HepG2 (cell line): Measurements from ENCODE around the gene CRIP1. TPM values are rescaled to one million over a fixed set of nuclear protein-coding genes. Genes with fewer than 3 reads are reported as not detected.

Experiments used
- AHR ChIP-seq: IDR thresholded peaks from 2 replicates; pipeline ENCODE4 v1.6.1; 2018; ENCODE audit warnings: missing genetic modification reagents, missing compliant biosample characterization
- ARID5B ChIP-seq: IDR thresholded peaks from 2 replicates; pipeline ENCODE4 v1.4.0; 2020; ENCODE audit warnings: mild to moderate bottlenecking, missing genetic modification reagents
- BCL6 ChIP-seq: IDR thresholded peaks from 2 replicates; pipeline ENCODE4 v1.6.1; 2016; ENCODE audit warnings: missing genetic modification reagents, missing compliant biosample characterization
- HOXA7 ChIP-seq: sonication (generic); formaldehyde crosslinking; IDR thresholded peaks from 2 replicates; pipeline ENCODE4 v1.8.1; 2022; ENCODE audit warnings: mild to moderate bottlenecking, missing genetic modification reagents, moderate library complexity
- NFYB ChIP-seq: sonication (generic); formaldehyde crosslinking; IDR thresholded peaks from 2 replicates; pipeline ENCODE4 v1.4.0; 2020; ENCODE audit warnings: missing genetic modification reagents
- NR2F6 ChIP-seq, 2 experiments: IDR thresholded peaks; 2 replicates each; pipeline ENCODE4 v1.6.1; 2016; ENCODE audit warnings: antibody characterized with exemption in 1 of 2, mild to moderate bottlenecking in 1 of 2
- TCF12 ChIP-seq, 2 experiments: fragments of 450-650 bp in 1 of 2; sonication (generic) in 1 of 2; formaldehyde crosslinking in 1 of 2; IDR thresholded peaks; 2 replicates each; pipeline versions ENCODE4 v1.6.1 to v1.8.0; 2017 to 2022; ENCODE audit warnings: antibody characterized with exemption in 1 of 2, mild to moderate bottlenecking in 1 of 2, missing genetic modification reagents in 1 of 2, moderate library complexity in 1 of 2
- ZBTB4 ChIP-seq: sonication (generic); formaldehyde crosslinking; IDR thresholded peaks from 2 replicates; pipeline ENCODE4 v1.4.0; 2020; ENCODE audit warnings: missing genetic modification reagents, mild to moderate bottlenecking, borderline replicate concordance
- ZGPAT ChIP-seq: IDR thresholded peaks from 2 replicates; pipeline ENCODE4 v1.6.1; 2016; ENCODE audit warnings: mild to moderate bottlenecking
- ZKSCAN1 ChIP-seq: fragments of 150-350 bp; IDR thresholded peaks from 2 replicates; pipeline ENCODE4 v1.6.1; 2014; ENCODE audit warnings: low read length
- ZNF280B ChIP-seq: sonication (generic); formaldehyde crosslinking; IDR thresholded peaks from 2 replicates; pipeline ENCODE4 v1.5.0; 2020; ENCODE audit warnings: missing genetic modification reagents, mild to moderate bottlenecking, borderline replicate concordance
- ZNF431 ChIP-seq: sonication (generic); formaldehyde crosslinking; IDR thresholded peaks from 2 replicates; pipeline ENCODE4 v1.9.0; 2022; ENCODE audit warnings: missing genetic modification reagents, low read depth, mild to moderate bottlenecking, borderline replicate concordance
- polyA plus RNA-seq, 8 experiments: library from polyadenylated mRNA; depleted of rRNA in 3 of 8; stranded (reverse) in 7 of 8; unstranded in 1 of 8; fragments of >200 nt; fragmentation: Illumina TruSeq in 4 of 8; extraction: Trizol in 4 of 8; gene quantifications; 2 replicates each; pipeline versions ENCODE4 v1.2.1 to v1.2.3, GENCODE V29; 2011 to 2016; ENCODE audit warnings: low read depth in 4 of 8, missing spikeins in 1 of 8, mixed read lengths in 1 of 8; ENCODE audit not compliant: insufficient read depth in 1 of 8
- total RNA-seq, 5 experiments: library from RNA; depleted of rRNA; stranded (reverse); fragments of >200 nt; fragmentation: Illumina TruSeq; extraction: Trizol; gene quantifications; 2 replicates each; pipeline ENCODE4 v1.2.3, GENCODE V29; 2016; ENCODE audit warnings: low read depth in 1 of 5

Gene CRIP1
- total and polyA plus RNA-seq, 2 of the 13 experiments (the other 11 are each of a cell fraction or from before 2014, with no cell fraction given) = 53.9 to 59.5 TPM

- TF ChIP-seq ZBTB4 = no peak
- no peak for TF ChIP-seq TCF12 (IDR thresholded peaks at IDR 0.05)
- TF ChIP-seq TCF12 (CRISPR knock-in tag; IDR thresholded peaks at IDR 0.05) = no peak
- TF ChIP-seq NFYB (CRISPR knock-in tag) = no peak
- TF ChIP-seq ZKSCAN1 = no peak; the same call in 1 of the 2 replicates
- no peak for TF ChIP-seq AHR
- peak; percentile 50 for TF ChIP-seq ARID5B (CRISPR knock-in tag)
- TF ChIP-seq BCL6 = no peak
- no peak for TF ChIP-seq NR2F6 (IDR thresholded peaks at IDR 0.05)
- peak; percentile 51; the same call in 1 of the 2 replicates for TF ChIP-seq NR2F6 (CRISPR knock-in tag; IDR thresholded peaks at IDR 0.05)
- no peak for TF ChIP-seq HOXA7
- TF ChIP-seq ZGPAT = 0 out of 2 replicates have a peak, but pooled peaks have one; percentile 54
- no peak for TF ChIP-seq ZNF280B
- 0 out of 2 replicates have a peak, but pooled peaks have one; percentile 12 for TF ChIP-seq ZNF431 (CRISPR knock-in tag)
Measured at GRCh38 chr14:105527826-105528585, 41.3 kb downstream of the CRIP1 start (continued).
